GM19463 (cell line): ENCODE results near the gene EIF2AK3.
"Not testable (repeated sequence)": the region's sequence is repeated elsewhere in the genome, so short reads cannot be mapped to it uniquely, and the experiment has no call there.

Source experiments
- ATAC-seq: cut with Tn5 transposase; IDR thresholded peaks from one replicate; pipeline ENCODE4 v1.9.1; 2021; ENCODE audit warnings: mild to moderate bottlenecking, moderate library complexity; ENCODE audit not compliant: unreplicated experiment

EIF2AK3 gene

DNA sequence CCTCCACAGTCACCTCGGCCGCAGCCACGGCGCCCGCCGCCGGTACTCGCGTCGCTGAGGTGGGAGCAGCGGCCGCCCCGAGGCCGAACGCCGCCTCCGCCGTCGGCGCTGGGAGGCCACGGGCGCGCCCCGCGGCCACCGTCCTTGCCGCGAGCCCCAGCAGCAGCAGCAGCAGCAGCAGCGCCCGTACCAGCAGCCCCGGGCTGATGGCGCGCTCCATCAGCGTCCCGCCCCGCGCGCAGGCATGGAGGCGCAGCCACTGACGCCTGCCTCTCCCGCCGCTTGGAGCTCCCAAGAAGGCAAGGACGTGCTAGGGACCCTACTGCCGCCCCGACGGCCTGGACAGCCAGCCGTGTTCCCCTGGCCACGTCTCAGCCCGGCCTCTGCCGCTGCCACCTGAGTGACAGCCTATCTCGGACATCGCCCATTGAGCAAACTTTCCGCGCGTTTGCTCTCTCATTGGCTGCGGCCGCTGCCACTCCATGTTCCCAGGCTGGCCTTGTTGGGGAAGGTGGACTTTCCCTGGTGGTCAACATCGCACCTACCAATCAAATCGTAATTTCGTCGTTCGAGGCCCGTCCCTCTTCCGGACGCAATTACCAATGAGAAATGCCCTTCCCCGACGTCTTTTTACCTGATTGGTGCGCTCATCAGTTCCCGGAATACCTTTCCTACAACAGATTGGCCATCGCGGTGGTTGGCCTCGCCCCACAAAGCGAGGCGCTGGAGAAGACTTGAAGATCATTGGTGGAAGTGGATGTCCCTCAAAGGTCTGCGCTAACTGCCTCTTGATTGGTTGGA lies at the start of gene EIF2AK3:
TSS of gene EIF2AK3 (minus strand) at position 410 of the 801 bp plus-strand sequence. CDS start at position 220, 190 bp downstream.
- ATAC-seq, result peak; percentile 82

DNA sequence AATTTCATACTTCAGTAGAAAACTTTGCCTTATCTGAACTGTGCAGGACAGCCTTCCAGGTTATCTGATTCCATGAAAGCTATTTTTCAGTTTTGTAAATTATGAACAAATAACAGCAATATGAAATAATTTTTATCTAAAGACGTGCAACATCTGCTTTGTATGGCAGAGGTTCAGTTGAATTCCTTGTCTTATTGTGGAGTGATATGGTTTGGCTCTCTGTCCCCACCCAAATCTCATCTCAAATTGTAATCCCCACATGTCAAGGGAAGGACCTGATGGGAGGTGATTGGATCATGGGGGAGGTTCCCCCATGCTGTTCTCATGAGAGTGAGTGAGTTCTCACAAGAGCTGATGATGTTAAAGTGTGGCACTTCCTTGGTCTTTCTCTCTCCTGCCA lies 46.1 kb upstream of the EIF2AK3 start:
- ATAC-seq, result no peak

DNA sequence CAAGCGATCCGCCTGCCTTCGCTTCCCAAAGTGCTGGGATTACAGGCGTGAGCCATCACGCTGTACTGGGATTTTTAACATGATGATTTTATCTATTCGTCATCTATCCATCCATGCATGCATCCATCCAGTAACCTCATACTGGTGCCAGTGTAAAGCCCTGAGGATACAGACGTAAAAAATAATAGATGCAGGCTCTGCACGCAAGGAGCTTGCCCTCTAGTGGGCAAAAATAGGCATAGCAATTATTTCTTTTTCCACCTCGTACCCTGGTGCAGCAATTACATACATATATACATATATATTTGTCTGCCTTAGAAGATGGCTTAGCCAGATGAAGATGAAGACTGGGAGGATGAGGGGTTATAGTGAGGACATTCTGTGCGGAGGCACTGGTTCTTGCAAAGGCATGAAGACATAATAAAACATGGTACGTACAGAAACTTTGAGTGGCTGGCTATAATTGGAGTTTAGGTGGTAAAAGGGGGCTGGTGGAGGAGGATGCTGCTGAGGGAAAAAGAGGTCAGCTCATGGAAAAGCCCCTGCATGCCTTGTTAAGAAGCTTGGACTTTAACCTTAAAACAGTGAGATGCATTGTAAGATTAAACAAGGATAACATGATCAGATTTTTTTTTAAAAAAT lies 44.6 kb upstream of the EIF2AK3 start:
- ATAC-seq, result no peak

DNA sequence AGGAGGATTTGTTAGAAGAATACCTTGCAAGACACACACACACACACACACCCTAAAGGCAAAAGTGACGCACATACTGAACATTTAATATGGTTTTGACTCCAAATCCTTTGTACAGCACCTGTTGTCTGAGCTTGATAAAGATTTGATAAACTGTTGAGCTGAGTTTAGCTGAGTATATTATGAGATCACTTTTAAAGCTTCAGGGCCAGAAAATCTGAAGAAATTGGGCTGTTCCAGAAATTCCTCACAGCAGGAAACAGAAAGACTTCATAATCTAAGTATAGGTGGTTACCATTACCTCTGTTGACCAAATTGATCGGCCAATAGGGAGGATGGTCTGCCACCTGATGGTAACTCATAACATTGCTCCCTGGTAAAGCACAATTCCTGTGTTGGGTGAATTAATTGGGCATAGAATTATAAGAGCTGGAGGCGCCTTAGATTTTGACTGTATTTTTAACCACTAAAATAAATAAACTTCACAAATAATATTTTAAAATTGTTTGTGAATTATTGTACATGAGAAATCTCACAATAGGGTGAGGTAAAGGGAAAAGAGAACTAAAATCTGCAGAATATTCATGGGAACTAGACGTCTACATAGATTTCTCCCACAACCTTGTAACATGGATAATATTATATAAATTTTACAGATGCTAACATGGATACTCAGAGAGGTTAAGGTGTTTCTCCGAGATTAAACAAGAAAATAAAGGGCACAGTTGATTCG lies 42.4 kb upstream of the EIF2AK3 start:
- ATAC-seq, result peak; percentile 90

DNA sequence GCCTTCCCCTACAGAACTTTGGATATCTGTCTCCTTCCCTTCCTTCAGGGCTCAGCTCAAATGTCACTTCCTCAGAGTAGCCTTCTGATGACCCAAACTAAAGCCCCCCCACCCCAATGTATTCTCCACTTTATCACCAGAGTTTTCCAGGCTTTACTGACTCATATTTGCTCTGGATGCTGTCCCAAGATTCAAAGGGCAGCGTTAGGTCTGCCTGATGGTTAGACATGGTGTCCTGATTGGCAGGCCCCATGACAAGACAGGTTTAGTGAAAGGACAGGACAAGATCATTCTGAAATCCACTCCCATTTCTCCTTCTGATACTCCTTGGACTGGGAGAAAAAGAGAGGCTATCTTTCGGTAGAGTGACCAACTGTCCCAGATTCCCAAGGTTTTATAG lies 41.6 kb upstream of the EIF2AK3 start:
- no peak for ATAC-seq

DNA sequence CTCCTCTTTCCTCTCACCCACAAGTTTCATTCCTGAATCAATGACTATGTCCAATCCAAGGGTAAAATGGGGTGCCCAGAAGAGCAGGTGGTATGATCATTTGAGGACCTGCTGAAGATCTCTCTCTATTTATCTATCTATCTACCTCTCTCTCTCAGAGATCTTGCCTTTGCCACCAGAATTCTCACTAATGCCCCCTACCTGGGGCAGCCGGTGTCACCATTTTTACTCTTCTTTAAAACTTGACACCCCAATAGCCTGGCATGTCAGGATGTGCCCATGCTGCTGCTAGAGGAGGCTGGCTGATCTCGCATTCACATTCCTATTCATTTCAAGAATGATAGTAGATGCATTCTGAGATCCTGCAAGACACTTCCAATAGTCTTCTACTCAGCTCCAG lies 40.0 kb upstream of the EIF2AK3 start:
- ATAC-seq, result no peak

DNA sequence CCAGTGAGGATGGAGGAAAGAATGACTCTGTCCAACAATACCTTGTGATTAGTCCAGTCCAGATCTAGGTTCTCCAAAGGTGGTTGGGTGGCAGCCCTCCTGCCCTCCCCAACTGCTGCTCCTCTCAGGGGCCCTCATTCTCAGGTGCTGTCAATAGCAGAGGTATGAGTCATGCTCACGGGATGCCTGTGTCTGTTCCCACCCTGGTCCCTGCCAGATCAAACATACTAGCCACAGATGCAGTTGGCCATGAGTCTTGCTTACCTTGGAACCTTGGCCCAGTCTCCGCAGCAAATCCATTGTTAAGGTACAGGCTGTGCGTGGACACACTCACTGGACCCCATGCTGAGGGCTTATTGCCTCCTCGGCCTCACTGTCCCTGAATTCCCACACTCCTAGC lies 39.3 kb upstream of the EIF2AK3 start:
- no peak for ATAC-seq

DNA sequence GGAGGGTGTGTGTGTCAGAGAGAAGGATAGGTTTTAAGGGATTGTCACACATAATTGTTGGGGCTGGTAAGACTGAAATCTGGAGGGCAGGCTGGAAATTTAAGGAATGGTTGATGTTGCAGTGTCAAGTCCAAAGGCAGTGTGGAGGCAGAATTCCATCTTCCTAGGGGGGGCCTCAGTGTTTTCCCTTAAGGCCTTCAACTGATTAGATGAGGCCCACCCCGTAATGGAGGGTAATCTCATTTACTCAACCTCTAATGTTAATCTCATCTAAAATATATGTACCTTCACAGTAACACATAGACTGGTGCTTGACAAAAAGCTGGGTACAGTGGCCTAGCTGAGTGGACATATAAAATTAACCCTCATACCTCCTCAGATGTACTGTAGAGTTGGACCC lies 33.4 kb upstream of the EIF2AK3 start:
- ATAC-seq, result no peak

DNA sequence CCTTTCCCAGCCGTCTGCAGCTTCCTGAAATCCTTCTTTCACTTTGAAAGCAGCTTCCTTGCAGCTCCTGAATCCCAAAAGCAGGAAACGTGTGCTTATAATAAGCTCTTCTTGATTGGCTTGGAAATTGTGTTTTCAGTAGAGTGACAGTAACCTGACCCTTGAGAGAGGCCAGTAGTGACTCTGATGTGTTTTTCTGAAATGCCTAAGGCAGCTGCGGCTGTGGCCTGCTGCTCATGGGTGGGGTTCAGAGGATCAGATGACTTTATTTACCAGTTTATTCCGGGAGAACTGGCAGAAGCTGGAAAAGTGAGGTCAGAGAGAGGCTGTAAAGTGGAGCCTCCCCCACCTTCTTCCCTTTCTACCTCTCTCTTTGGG lies 32.3 kb upstream of the EIF2AK3 start:
- no peak for ATAC-seq

DNA sequence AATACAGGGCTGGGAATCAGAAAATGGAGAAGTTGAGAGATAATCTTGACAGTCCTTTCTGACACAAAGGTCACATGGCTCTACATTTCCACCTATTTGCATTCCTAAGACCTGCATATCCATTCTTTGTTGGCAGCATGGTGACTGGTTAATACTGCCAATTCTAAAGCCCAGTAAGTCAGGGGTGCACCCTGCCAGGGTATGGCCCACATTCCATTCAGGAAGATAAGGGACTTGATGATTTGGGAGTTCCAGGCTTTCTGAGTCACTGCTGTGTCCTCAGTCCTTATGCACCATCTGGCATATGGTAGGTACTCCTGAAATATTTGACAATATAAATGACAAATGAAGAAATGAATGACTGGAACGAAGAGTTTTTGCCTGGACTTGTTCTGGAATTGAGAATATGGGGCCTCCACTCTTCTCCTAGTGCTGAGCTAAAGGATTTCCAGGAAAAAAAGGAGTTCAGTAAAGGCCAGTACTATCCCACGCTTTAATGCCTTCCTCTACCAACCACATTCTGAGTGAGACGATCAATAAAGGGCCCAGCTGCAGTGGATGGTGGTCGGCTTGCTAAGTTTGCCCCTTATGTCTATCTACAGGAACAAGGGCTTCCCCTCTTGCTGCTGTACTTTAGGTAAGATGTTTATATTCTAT lies 31.7 kb upstream of the EIF2AK3 start:
- no peak for ATAC-seq

DNA sequence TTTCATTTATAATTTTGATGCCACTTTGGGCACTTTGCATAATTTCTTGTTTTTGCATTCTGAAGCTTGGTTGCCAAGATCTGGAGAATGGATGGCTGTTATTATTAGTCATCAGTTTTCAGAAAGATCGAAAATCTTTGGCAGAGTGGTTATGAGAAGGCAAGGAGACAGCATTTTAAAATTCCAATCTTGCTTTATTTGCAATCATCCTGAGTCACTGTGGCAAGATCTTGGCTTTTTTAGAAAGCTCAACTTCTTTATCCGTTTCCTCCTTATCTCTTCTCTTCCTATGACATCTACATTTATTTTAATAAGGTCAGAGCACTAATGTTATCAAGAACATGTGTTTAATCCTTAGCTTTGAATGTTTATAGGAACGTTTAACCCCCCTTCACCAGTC lies 31.1 kb upstream of the EIF2AK3 start:
- no peak for ATAC-seq

DNA sequence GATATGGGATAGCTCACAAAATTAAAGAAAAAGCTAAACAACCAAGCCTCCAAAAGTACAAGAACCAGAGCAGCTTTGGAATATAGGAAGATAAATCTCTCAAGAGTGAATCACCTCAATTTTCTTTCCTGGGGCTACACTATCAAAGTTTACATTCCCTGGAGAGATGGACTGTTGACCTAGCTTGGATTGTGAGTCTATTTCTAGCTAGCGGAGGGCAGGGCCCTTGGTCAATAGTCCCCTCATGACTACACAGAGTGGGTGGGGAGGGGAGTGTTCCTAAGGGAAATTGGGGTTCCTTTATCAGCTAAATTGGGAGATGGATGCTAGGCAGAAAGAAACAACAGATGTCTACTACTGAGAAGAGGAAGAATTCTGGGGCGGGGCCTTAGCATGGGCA lies 29.9 kb upstream of the EIF2AK3 start:
- ATAC-seq, result no peak

DNA sequence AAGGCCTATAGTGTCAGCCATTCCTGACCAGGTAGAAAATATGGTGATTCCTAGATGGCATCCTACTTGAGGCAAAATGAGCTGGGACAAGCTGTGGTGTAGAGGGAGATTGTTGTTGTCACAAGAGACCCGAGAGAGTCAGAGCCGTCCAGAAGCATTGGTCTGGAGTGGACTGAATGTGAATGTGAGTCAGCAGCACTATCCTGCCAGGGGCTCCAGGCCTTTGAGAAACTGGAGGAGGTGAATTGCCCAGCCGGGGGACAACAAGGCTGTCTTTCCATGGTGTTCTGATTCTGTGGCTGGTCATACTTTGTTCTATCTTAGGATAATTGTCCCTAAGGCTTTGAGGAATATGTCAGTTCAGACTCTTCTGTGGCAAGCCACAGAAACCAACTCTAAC lies 29.4 kb upstream of the EIF2AK3 start:
- no peak for ATAC-seq

DNA sequence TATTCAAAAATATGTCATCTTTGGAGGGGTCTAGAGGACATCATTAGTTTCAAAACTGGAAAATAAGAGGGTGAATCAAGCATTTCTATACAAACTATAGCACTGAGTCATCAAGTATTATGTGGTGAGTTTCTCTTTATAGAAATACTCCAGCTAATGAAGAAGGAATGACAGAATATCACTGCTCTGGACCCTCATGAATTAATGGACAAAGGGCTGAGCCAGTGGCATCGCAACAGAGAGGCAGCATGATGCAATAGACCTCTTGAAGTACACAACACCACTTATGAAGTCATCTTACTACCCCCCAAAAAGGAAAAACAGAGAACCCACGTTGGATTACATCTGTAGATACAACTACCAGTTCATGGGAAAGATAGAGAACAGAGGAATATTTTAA lies 27.4 kb upstream of the EIF2AK3 start:
- ATAC-seq, result no peak

DNA sequence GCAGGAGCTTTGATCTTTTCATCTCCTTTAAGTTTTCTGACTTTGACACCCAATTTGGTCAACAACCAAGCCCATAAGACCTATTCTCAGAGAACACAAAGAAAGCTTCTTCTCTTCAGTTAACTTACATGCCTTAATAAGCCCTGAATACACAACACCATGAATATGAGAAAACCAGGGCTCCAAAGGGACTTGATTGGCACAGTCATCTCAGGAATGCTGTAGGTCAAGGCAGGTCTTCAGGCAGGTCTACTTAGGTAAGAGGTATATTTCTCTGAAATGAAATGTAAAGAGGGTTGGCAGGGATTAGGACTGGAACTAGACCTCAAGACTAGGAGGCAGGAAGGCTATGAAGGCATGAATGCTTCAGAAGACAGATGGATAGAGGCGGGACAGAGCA lies 24.4 kb upstream of the EIF2AK3 start:
- no peak for ATAC-seq

DNA sequence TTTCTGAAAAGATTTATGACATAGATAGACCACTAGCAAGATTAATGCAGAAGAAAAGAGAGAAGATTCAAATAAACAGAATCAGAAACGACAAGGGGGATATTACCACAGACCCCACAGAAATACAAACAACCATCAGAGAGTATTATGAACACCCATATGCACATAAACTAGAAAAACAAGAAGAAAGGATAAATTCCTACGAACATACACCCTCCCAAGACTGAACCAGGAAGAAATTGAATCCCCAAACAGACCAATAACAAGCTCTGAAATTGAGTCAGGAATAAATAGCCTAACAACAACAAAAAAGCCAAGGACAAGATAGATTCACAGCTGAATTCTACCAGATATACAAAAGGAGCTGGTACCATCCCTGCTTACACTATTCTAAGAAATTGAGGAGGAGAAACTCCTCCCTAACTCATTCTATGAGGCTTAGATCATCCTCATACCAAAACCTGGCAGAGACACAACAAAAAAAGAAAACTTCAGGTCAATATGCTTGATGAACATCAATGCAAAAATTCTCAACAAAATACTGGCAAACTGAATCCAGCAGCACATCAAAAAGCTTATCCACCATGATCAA lies 18.1 kb upstream of the EIF2AK3 start:
- not testable (repeated sequence) for ATAC-seq

DNA sequence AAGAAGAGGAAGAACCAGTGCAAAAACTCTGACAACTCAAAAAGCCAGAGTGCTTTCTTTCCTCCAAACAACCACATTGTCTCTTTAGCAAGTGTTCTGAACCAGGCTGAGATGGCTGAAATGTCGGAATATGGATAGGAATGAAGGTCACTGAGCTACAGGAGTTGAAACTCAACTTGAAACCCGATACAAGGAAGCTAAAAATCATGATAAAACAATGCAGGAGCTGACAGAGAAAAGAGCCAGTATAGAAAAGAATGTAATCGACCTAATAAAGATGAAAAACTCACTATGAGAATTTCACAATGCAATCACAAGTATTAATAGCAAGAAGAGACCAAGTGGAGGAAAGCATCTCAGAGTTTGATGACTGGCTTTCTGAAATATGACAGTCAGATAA lies 15.0 kb upstream of the EIF2AK3 start:
- no peak for ATAC-seq

DNA sequence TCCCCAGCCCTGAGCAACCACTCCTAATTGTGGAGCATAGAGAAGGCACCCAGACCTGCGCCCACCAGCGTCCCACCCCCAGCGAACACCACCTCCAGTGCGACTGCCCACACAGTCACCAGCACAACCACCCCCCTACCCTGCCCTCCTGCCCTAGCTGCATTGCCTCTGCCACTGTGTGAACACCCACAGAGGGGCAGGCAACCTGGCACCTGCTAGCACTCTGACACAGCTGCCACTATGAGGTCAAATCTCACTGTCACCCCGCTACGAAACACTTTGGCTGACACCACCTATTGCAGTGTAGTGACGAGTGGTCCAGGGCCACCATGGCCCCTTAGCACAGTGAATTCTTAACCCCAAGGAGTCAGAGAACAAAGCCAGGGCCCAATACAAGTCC lies 14.1 kb upstream of the EIF2AK3 start:
- ATAC-seq, result no peak

DNA sequence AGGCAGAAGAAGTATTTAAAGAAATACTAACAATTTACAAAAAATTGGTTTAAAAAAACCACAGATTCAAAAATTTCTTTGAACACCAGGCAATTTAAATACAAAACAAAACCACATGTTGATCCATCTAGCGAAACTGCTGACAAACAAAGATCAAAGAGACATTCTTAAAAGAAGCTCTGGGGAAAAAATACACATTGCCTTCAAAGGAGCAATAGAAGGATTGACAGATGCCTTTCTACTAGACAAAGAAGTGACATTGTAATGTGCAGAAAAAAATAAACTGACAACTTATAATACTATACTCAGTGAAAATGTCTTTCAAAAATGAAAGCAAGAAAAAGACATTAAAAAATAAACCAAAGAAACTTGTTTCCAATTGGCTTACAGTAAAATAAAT lies 12.6 kb upstream of the EIF2AK3 start:
- ATAC-seq, result no peak

DNA sequence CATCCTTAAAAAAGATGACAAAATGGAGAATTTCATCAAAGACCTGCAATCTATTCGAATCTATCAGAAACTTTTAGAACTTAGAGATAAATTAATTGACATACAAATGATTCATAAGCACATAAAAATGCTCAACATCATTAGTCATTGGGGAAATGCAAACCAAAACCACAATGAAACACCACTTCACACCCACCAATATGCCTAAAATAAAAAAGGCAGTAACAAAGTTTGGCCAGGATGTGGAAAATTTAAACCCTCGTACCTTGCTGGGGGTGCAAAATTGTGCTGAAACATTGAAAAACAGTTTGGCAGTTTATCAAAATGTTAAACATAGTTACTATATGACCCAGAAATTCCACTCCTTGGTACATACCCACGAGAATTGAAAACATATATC lies 11.5 kb upstream of the EIF2AK3 start:
- no peak for ATAC-seq

DNA sequence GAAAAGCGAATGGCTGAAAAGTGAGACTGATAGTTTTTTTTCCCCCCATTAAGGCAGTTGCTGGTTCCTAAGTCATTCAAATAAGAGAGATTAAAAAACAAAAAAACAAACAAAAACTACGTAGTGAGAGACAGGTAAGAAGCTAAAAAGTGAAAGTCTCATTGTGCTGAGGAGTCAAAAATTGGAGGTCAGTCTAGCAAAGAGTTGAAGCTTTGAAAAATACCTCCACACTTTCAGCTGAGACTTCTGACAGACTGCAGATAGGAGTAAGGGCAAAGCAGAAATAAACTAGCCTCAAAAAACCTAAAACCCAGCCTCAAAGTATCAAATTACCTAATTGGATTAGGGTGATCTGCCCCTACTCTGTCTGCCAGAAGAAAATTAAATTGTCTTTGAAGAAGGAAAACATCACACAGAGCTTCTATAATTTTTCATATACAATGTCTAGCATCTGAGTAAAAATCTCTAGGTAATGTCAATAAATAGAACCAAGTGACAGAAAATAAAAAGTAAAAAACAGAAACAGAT lies 10.9 kb upstream of the EIF2AK3 start:
- ATAC-seq, result no peak
